ENCODE measurements around the gene COBL.

GRCh38 chr7:51080622-51081269 lies 235.9 kb downstream of the COBL start:
- no peak for TF ChIP-seq POLR2A (IDR thresholded peaks at IDR 0.05)
- TF ChIP-seq CTCF (IDR thresholded peaks at IDR 0.05): no peak
